ENCODE results near the gene TRIM40.
"Not testable (repeated sequence)": the region's sequence is repeated elsewhere in the genome, so short reads cannot be mapped to it uniquely, and the experiment has no call there.

GRCh38 chr6:30140240-30140639, 4.3 kb downstream of the TRIM40 start:
- not testable (repeated sequence) for TF ChIP-seq CTCF (IDR thresholded peaks at IDR 0.05); REST (IDR thresholded peaks at IDR 0.05; ENCODE audit: insufficient read depth in 1 of 2, low read depth in 2 of 2, low read length in 1 of 2); POLR2AphosphoS5 (IDR thresholded peaks at IDR 0.05; ENCODE audit: low read depth, low read length); SIN3A (IDR thresholded peaks at IDR 0.05; ENCODE audit: borderline replicate concordance, insufficient read depth, low read depth, low read length)

All from Panc1 (cell line).